GM21717 (cell line): ENCODE results near the gene GABRG3.

Source experiments
- ATAC-seq: cut with Tn5 transposase; IDR thresholded peaks from one replicate; pipeline ENCODE4 v1.9.1; 2021; ENCODE audit warnings: mild to moderate bottlenecking, moderate library complexity; ENCODE audit not compliant: unreplicated experiment

The GABRG3 gene

GRCh38 chr15:27545494-27546255 lies 574.7 kb downstream of the GABRG3 start:
- no peak for ATAC-seq

DNA sequence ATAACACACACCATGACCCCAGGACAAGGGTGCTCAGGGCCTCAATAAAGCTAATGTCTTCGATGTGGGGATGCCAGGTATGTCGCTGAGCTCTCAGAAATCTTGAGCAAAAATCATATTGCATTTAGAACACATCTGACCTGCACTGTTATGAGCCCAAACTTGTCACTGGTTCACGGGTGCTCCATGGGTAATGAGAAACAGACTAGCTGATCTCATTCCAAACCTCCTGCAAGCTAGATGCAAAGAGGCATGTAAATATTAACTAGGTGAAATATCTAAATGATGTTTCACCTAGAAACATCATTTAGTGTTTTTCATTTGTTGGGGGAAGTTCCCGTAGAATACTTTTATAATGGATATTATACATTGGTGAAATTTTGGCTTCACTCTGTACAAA lies 578.8 kb downstream of the GABRG3 start:
- no peak for ATAC-seq

GRCh38 chr15:27550635-27551034 lies 579.7 kb downstream of the GABRG3 start:
- ATAC-seq, result no peak

GRCh38 chr15:27561816-27562215 lies 590.8 kb downstream of the GABRG3 start:
- no peak for ATAC-seq

GRCh38 chr15:27563765-27564370 lies 592.9 kb downstream of the GABRG3 start:
- no peak for ATAC-seq

GRCh38 chr15:27564656-27565055 lies 593.7 kb downstream of the GABRG3 start:
- no peak for ATAC-seq

GRCh38 chr15:27570746-27571145 lies 599.8 kb downstream of the GABRG3 start:
- no peak for ATAC-seq

DNA sequence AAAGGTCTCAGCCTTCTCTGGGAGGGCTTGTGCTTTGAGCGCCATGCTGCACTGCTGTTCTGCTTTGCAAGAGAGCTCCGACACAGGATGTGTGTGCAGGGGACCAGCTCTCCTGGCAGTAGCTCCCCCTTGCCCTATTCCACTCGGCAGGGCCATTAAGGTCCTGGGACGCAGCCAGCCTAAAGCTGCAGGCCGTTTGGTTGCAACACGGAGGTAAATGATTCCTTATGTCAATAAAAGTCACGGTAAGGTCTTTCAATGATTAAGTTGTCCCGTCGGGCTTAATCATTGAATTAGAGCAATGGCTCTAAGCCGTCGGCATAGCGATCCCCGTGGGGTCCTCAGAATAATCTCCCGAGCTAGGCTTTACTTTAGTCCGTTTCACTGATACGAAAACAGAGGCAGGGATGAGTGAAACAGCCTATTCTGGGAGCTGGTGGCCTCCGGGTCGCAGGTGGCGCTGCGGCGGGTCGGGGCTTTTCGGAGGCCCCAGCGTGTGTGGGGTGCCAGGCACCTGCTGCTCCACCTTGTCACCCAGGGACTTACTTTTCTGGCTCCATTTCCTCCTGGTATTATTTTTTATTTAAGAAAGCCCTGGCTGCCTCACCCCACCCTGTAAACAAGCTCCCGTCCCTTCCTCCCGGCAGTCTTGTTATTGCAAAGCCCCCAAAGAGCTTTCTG lies 603.0 kb downstream of the GABRG3 start:
- ATAC-seq, result no peak

DNA sequence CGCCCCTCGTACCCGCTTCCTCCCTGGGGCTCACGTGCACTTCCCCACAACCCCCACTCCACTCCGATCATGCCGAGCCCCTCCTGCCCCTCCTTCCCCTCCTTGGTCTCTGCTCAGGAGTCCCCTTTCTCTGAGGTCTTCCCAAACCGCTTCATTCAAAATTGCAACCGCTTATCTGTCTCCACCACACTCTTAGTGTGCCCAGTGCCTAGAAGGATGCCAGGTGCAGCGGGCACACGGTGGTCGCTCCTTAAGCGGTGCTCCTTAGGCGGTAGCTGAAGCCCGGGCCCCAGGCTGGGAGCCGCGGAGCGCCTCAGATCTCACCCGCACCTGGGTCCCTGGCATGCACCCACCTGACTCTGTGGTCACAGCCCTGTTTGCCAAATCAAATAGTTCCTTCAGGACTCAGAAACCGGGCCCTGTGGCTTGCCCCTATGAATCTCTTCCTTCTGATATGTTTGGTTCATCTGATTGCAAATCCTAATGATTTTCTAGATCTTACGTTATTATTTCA lies 603.6 kb downstream of the GABRG3 start:
- ATAC-seq, result no peak

GRCh38 chr15:27575521-27575920 lies 604.5 kb downstream of the GABRG3 start:
- no peak for ATAC-seq

DNA sequence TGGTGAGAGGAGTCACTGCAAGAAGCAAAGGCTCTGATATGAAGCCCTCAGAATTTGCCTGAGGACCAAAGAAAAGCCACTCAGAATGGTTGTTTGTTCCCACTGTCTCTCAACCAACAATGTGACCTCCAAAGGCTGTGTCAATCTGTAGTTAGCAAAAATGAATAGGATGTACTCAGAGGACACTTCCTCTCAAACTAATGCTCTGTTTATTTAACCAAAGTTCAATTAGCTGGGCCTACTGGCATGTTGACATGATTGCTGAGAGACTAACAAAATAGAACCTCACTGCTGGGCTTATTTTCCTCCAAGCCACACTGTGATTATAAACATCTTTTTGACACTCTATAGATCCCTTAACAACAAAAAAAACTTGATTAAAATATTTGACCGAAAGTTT lies 605.6 kb downstream of the GABRG3 start:
- ATAC-seq, result no peak

GRCh38 chr15:27579738-27580137 lies 608.8 kb downstream of the GABRG3 start:
- ATAC-seq, result no peak

DNA sequence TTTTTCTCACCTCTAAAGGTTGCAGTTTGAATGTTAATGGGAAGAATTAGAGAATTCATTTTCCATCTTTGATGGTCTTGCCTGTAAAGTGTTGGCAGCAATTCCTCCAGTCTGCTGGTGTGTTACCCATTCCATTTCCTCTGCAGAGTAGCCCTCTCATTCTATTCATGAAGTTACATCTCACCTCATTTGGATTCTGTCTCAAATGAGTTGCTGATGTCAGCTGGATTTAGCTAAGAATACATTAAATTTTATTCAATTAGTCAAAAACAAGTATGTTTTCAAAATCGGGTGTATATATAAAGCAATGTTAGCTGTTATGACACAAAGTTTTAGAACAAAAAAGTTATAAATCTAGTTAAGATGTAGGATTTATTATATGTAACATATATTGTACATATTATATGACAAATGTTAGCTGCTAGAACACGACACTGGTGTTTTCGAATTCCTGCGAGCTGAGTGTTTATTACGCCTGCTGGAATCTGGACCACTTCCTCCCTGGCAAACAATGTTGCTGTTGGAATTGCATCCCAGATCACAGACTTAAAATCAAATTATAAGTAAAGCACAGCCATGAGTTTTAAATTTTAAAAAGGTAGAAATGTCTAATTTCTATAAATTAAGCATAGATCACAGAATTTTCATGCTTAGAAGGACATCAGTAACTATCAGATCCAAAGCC lies 611.9 kb downstream of the GABRG3 start:
- no peak for ATAC-seq

DNA sequence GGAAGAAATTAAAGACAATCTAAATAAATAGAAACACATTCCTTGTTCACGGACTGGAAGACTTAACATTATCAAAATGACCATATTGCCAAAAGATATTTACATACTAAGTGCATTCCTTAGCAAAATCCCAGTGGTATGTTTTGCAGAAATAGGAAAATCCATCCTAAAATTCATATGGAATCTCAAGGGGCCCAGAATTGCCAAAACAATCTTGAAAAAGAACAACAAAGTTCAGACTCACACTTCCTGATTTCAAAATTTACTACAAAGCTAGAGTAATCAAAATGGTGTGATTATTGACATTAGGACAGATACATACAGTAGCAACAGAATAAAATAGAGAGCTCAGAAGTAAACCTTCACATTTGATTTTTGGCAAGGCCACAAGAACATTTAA lies 612.7 kb downstream of the GABRG3 start:
- ATAC-seq, result no peak

GRCh38 chr15:27585041-27585640 lies 614.2 kb downstream of the GABRG3 start:
- no peak for ATAC-seq

GRCh38 chr15:27587810-27588209 lies 616.8 kb downstream of the GABRG3 start:
- ATAC-seq, result no peak

DNA sequence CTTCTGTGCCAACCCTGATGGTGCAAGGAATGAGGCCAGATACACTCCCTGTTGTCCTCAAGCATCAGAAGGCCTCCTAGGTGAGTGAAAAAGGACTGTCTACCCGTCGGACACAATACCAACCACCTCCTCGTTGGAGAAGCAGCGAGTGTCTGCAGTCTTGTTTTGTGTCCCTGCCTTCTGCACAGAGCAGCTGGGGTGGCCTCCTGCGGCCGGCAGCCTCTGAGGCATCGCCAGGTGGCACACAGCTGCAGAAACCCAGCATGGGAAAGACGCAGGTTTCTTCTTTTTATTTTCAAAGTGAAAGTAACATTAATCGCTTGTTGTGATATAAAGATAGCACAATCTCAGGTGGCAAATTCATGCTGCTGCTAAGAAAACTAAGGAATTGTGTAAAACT lies 618.3 kb downstream of the GABRG3 start:
- no peak for ATAC-seq

DNA sequence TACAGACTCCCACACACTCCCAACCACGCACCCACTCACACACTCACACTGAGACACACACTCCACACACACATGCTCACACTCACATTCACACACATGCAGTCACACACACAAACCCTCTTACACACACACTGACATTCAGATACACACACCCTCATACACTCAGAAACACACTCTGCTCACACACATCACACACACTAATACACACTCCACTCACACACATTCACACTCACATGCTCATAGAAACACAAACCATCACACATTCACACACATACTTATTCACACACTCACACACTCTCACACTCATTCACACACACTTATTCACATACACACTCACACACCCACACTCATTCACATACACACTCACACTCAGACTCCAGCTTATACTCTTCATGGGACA lies 618.8 kb downstream of the GABRG3 start:
- no peak for ATAC-seq
